Loucy (cell line): ENCODE data around the gene GTSF1L.

Source experiments
- H2AFZ ChIP-seq: fragments of 200-600 bp; sonication (generic); 2 replicates; pipeline ENCODE4 v1.6.0; 2016; ENCODE audit warnings: antibody characterized with exemption, mild to moderate bottlenecking, low read length, moderate library complexity
- H3F3A ChIP-seq: fragments of 200-600 bp; 2 replicates; pipeline ENCODE4 v1.6.0; 2016; ENCODE audit warnings: antibody characterized with exemption, low read depth, mild to moderate bottlenecking
- H3K27me3 ChIP-seq: fragments of 200-600 bp; sonication (generic); 2 replicates; pipeline ENCODE4 v1.6.1; 2014; ENCODE audit warnings: low read length, mild to moderate bottlenecking; ENCODE audit not compliant: insufficient read depth, poor library complexity, severe bottlenecking
- H3K36me3 ChIP-seq: fragments of 200-600 bp; sonication (generic); 2 replicates; pipeline ENCODE4 v1.6.1; 2016; ENCODE audit warnings: low read length; ENCODE audit not compliant: insufficient read depth
- H3K4me1 ChIP-seq: fragments of 200-600 bp; sonication (generic); 2 replicates; pipeline ENCODE4 v1.5.1; 2014; ENCODE audit warnings: low read length, mild to moderate bottlenecking; ENCODE audit not compliant: insufficient read depth, poor library complexity, severe bottlenecking
- H3K4me2 ChIP-seq: fragments of 200-600 bp; sonication (generic); 2 replicates; pipeline ENCODE4 v1.6.0; 2014; ENCODE audit warnings: antibody characterized with exemption, low read length, low read depth, mild to moderate bottlenecking; ENCODE audit not compliant: poor library complexity, severe bottlenecking
- H3K4me3 ChIP-seq: fragments of 200-600 bp; sonication (generic); 2 replicates; pipeline ENCODE4 v1.5.1; 2014; ENCODE audit warnings: low read length, mild to moderate bottlenecking, mixed read lengths; ENCODE audit not compliant: poor library complexity, severe bottlenecking
- H3K79me2 ChIP-seq: fragments of 200-600 bp; sonication (generic); 2 replicates; pipeline ENCODE4 v1.6.1; 2014; ENCODE audit warnings: low read length; ENCODE audit not compliant: insufficient read depth
- H3K9ac ChIP-seq: fragments of 200-600 bp; sonication (generic); 2 replicates; pipeline ENCODE4 v1.6.0; 2014; ENCODE audit warnings: mild to moderate bottlenecking, low read depth, low read length, moderate library complexity; ENCODE audit not compliant: poor library complexity, severe bottlenecking
- H3K9me2 ChIP-seq: fragments of 200-600 bp; sonication (generic); replicated peaks from 2 replicates; pipeline ENCODE4 v1.6.1; 2016; ENCODE audit warnings: low read depth, low read length, mixed read lengths
- H3K9me3 ChIP-seq: fragments of 200-600 bp; sonication (generic); 2 replicates; pipeline ENCODE4 v1.6.1; 2014; ENCODE audit warnings: mild to moderate bottlenecking, antibody characterized with exemption, low read length, low read depth; ENCODE audit not compliant: insufficient read depth
- H4K20me1 ChIP-seq: fragments of 200-600 bp; sonication (generic); 2 replicates; pipeline ENCODE4 v1.6.0; 2014; ENCODE audit warnings: antibody characterized with exemption, low read length, mild to moderate bottlenecking; ENCODE audit not compliant: insufficient read depth, poor library complexity, severe bottlenecking
- CTCF ChIP-seq: fragments of 200-600 bp; sonication (generic); conservative IDR thresholded peaks from 2 replicates; pipeline ENCODE4 v1.5.1; 2014; ENCODE audit warnings: mild to moderate bottlenecking, antibody characterized with exemption, low read length
- EZH2phosphoT487 ChIP-seq: fragments of 200-600 bp; IDR thresholded peaks from 2 replicates; pipeline ENCODE4 v1.6.1; 2018; ENCODE audit warnings: antibody characterized with exemption, mild to moderate bottlenecking, moderate library complexity, borderline replicate concordance

Gene GTSF1L

GRCh38 chr20:43770342-43770741 lies 43.5 kb upstream of the GTSF1L start:
- H3K4me1 ChIP-seq = peaks cover 7% of the 10 kb centered on the region
- TF ChIP-seq CTCF = no peak
- no peaks in the 10 kb centered on the region for H3K27me3 ChIP-seq
- H4K20me1 ChIP-seq = no peaks in the 10 kb centered on the region
- no peaks in the 10 kb centered on the region for H3K9me3 ChIP-seq
- H3K9me2 ChIP-seq = no peaks in the 10 kb centered on the region
- H3K4me2 ChIP-seq = no peak overlapping the region
- no peak overlapping the region for H3K4me3 ChIP-seq
- no peak overlapping the region for H3K9ac ChIP-seq
- no peaks in the 10 kb centered on the region for H3F3A ChIP-seq
- H3K36me3 ChIP-seq = no peaks in the 10 kb centered on the region
- H2AFZ ChIP-seq = no peak overlapping the region
- H3K79me2 ChIP-seq = no peaks in the 10 kb centered on the region

GRCh38 chr20:43767686-43768474 lies 41.1 kb upstream of the GTSF1L start:
- Histone ChIP-seq H3K79me2 (no peaks in the 10 kb centered on the region), H3K9me3 (no peaks in the 10 kb centered on the region), H4K20me1 (no peaks in the 10 kb centered on the region), H3K27me3 (no peaks in the 10 kb centered on the region), H2AFZ (no peak overlapping the region), H3K9ac (no peak overlapping the region), H3K9me2 (no peaks in the 10 kb centered on the region), H3K4me3 (no peak overlapping the region), H3F3A (no peaks in the 10 kb centered on the region), H3K4me2 (no peak overlapping the region), H3K36me3 (no peaks in the 10 kb centered on the region), H3K4me1 (peaks cover 5% of the 10 kb centered on the region)
- TF ChIP-seq CTCF (no peak), EZH2phosphoT487 (no peak)

GRCh38 chr20:43766917-43767316 lies 40.1 kb upstream of the GTSF1L start:
- Histone ChIP-seq H3K4me2 (no peak overlapping the region), H3K9me2 (no peaks in the 10 kb centered on the region), H4K20me1 (no peaks in the 10 kb centered on the region), H3K36me3 (no peaks in the 10 kb centered on the region), H2AFZ (no peak overlapping the region), H3K9ac (no peak overlapping the region), H3K4me3 (no peak overlapping the region), H3K27me3 (no peaks in the 10 kb centered on the region), H3F3A (no peaks in the 10 kb centered on the region), H3K4me1 (no peaks in the 10 kb centered on the region), H3K79me2 (no peaks in the 10 kb centered on the region), H3K9me3 (no peaks in the 10 kb centered on the region)
- TF ChIP-seq EZH2phosphoT487 (no peak), CTCF (no peak)
